HCT116 (cell line): Measurements from ENCODE around the gene FOXO6. TPM values are rescaled to one million over a fixed set of nuclear protein-coding genes. Genes with fewer than 3 reads are reported as not detected.

Experiments
- ATAC-seq: fragments of 200-7000 bp; cut with Tn5 transposase; 2 replicates; pipeline ENCODE4 v1.9.1; 2020; ENCODE audit warnings: mild to moderate bottlenecking, moderate library complexity
- BruUV-seq: library from RNA; stranded (reverse); fragments of 400-500 nt; replicated peaks from 2 replicates; lab custom pipeline; 2021; lab: Mats Ljungman, UMichigan
- CTCF ChIA-PET: fragments of 300-600 bp; sonication (Branson Sonifier 250); formaldehyde crosslinking; loops from one replicate; lab custom pipeline; 2021; ENCODE audit warnings: antibody characterized with exemption; lab: Charles Lee
- POLR2A ChIA-PET: fragments of 300-600, 350-600 bp; sonication (Branson Sonifier 250); formaldehyde crosslinking; loops from one replicate; lab custom pipeline; 2021; ENCODE audit warnings: antibody characterized with exemption; lab: Charles Lee
- RAD21 ChIA-PET, 2 experiments: fragments of 300-600 bp; sonication (Branson Sonifier 250); formaldehyde crosslinking; loops; one replicate each; lab custom pipeline; 2023; ENCODE audit warnings: low total read pairs in 2 of 2; ENCODE audit not compliant: uncharacterized antibody in 2 of 2, unreplicated experiment in 2 of 2, low non-redundant PET in 1 of 2; lab: Charles Lee
- DNase-seq: peaks from one replicate; pipeline ENCODE4 v3.0.0-alpha.2; 2010; ENCODE audit warnings: low read depth, low spot score
- H2AFZ ChIP-seq: fragments of 200-600 bp; shearing (Covaris generic), sonication (generic); 2 replicates; pipeline ENCODE4 v1.6.1; 2017; ENCODE audit warnings: low read depth, mixed run types, mixed read lengths, antibody characterized with exemption, low read length; ENCODE audit not compliant: poor library complexity, severe bottlenecking
- H3K27ac ChIP-seq: 2 replicates; pipeline ENCODE4 v1.5.1; 2012; ENCODE audit warnings: low read depth, low read length
- H3K27me3 ChIP-seq: fragments of 200-600 bp; sonication (generic); 2 replicates; pipeline ENCODE4 v1.6.1; 2016; ENCODE audit warnings: mixed run types, low read length, mixed read lengths; ENCODE audit not compliant: insufficient read depth
- H3K36me3 ChIP-seq, 2 experiments: fragments of 200-500 bp in 1 of 2; fragments of 200-600 bp in 1 of 2; sonication (Bioruptor generic) in 1 of 2; sonication (generic) in 1 of 2; 2 replicates each; pipeline versions ENCODE4 v1.5.1 to v1.6.1; 2014 to 2016; ENCODE audit warnings: low read length in 2 of 2, inconsistent platforms in 1 of 2, mixed read lengths in 1 of 2, mixed run types in 1 of 2; ENCODE audit not compliant: insufficient read depth in 2 of 2, control insufficient read depth in 1 of 2
- H3K4me1 ChIP-seq, 2 experiments: fragments of 200-600 bp in 1 of 2; sonication (generic) in 1 of 2; 2 replicates each; pipeline versions ENCODE4 v1.5.1 to v1.6.1; 2012 to 2017; ENCODE audit warnings: low read length in 2 of 2, inconsistent platforms in 1 of 2, mild to moderate bottlenecking in 1 of 2, mixed read lengths in 1 of 2, mixed run types in 1 of 2, moderate library complexity in 1 of 2; ENCODE audit not compliant: insufficient read depth in 2 of 2, control insufficient read depth in 1 of 2
- H3K4me2 ChIP-seq: fragments of 200-600 bp; sonication (generic); 2 replicates; pipeline ENCODE4 v1.6.1; 2017; ENCODE audit warnings: mixed run types, low read length, mixed read lengths
- H3K4me3 ChIP-seq, 2 experiments: fragments of 200-600 bp in 1 of 2; sonication (generic) in 1 of 2; replicated peaks in 1 of 2; 2 replicates each; pipeline ENCODE4 v1.5.1; 2011 to 2016; ENCODE audit warnings: low read length in 2 of 2, control low read depth in 1 of 2, low read depth in 1 of 2, mild to moderate bottlenecking in 1 of 2, mixed read lengths in 1 of 2, mixed run types in 1 of 2
- H3K79me2 ChIP-seq: fragments of 200-600 bp; sonication (generic); 2 replicates; pipeline ENCODE4 v1.6.1; 2017; ENCODE audit warnings: mild to moderate bottlenecking, mixed run types, low read length, moderate library complexity, mixed read lengths; ENCODE audit not compliant: insufficient read depth
- H3K9ac ChIP-seq: fragments of 200-600 bp; sonication (generic); 2 replicates; pipeline ENCODE4 v1.6.1; 2016; ENCODE audit warnings: low read length, mixed read lengths
- H3K9me2 ChIP-seq: fragments of 200-600 bp; sonication (generic), shearing (Covaris generic); 2 replicates; pipeline ENCODE4 v1.6.1; 2017; ENCODE audit warnings: mixed run types, mild to moderate bottlenecking, moderate library complexity; ENCODE audit not compliant: insufficient read depth
- H3K9me3 ChIP-seq, 2 experiments: fragments of 200-500 bp in 1 of 2; fragments of 200-600 bp in 1 of 2; sonication (Bioruptor generic) in 1 of 2; sonication (generic) in 1 of 2; 2 replicates each; pipeline ENCODE4 v1.6.1; 2014 to 2017; ENCODE audit warnings: low read length in 2 of 2, mixed read lengths in 2 of 2, inconsistent platforms in 1 of 2, low read depth in 1 of 2, mild to moderate bottlenecking in 1 of 2, mixed run types in 1 of 2, moderate library complexity in 1 of 2; ENCODE audit not compliant: control insufficient read depth in 1 of 2, insufficient read depth in 1 of 2
- H4K20me1 ChIP-seq: fragments of 200-600 bp; sonication (generic), shearing (Covaris generic); 2 replicates; pipeline ENCODE4 v1.6.1; 2017; ENCODE audit warnings: mixed run types, mild to moderate bottlenecking, moderate library complexity; ENCODE audit not compliant: insufficient read depth
- CBX3 ChIP-seq: IDR thresholded peaks from 2 replicates; pipeline ENCODE4 v1.6.1; 2012; ENCODE audit warnings: low read depth
- CTCF ChIP-seq, 3 experiments: fragments of 200-600 bp in 1 of 3; sonication (generic) in 1 of 3; IDR thresholded peaks in 2 of 3; conservative IDR thresholded peaks in 1 of 3; 2 replicates each; pipeline ENCODE4 v1.5.1; 2012 to 2017; ENCODE audit warnings: low read depth in 2 of 3, low read length in 2 of 3, antibody characterized with exemption in 1 of 3, borderline replicate concordance in 1 of 3, control low read depth in 1 of 3, mild to moderate bottlenecking in 1 of 3, mixed read lengths in 1 of 3, mixed run types in 1 of 3, moderate library complexity in 1 of 3; ENCODE audit not compliant: insufficient read depth in 1 of 3
- EGR1 ChIP-seq: IDR thresholded peaks from 2 replicates; pipeline ENCODE4 v1.6.1; 2012; ENCODE audit warnings: low read depth
- ELF1 ChIP-seq: IDR thresholded peaks from 2 replicates; pipeline ENCODE4 v1.6.1; 2012; ENCODE audit warnings: low read depth, borderline replicate concordance
- POLR2A ChIP-seq: IDR thresholded peaks from 2 replicates; pipeline ENCODE4 v1.7.0; 2011; ENCODE audit warnings: borderline replicate concordance; ENCODE audit not compliant: insufficient read depth, insufficient read length; ENCODE audit errors: extremely low read depth
- POLR2AphosphoS5 ChIP-seq: IDR thresholded peaks from 2 replicates; pipeline ENCODE4 v1.6.1; 2011; ENCODE audit warnings: mild to moderate bottlenecking, low read depth, low read length, moderate library complexity
- RAD21 ChIP-seq: IDR thresholded peaks from 2 replicates; pipeline ENCODE4 v1.6.1; 2012; ENCODE audit warnings: low read depth, mild to moderate bottlenecking
- intact Hi-C: fragments of 100-400 bp; cut with micrococcal nuclease; formaldehyde crosslinking; loops from 2 replicates; pipeline ENCODE4 v1.10.0; 2022
- total RNA-seq: library from RNA; stranded (reverse); gene quantifications from one replicate; pipeline ENCODE4 v1.2.1, GENCODE V29; 2021; ENCODE audit not compliant: unreplicated experiment
- TF ChIP-seq, protein P1 (sequence below): IDR thresholded peaks from 2 replicates; pipeline ENCODE4 v1.6.1; 2012; ENCODE audit warnings: low read depth

FOXO6 gene
- total RNA-seq, 1 experiment from 2014 or later: 7.0 TPM

DNA sequence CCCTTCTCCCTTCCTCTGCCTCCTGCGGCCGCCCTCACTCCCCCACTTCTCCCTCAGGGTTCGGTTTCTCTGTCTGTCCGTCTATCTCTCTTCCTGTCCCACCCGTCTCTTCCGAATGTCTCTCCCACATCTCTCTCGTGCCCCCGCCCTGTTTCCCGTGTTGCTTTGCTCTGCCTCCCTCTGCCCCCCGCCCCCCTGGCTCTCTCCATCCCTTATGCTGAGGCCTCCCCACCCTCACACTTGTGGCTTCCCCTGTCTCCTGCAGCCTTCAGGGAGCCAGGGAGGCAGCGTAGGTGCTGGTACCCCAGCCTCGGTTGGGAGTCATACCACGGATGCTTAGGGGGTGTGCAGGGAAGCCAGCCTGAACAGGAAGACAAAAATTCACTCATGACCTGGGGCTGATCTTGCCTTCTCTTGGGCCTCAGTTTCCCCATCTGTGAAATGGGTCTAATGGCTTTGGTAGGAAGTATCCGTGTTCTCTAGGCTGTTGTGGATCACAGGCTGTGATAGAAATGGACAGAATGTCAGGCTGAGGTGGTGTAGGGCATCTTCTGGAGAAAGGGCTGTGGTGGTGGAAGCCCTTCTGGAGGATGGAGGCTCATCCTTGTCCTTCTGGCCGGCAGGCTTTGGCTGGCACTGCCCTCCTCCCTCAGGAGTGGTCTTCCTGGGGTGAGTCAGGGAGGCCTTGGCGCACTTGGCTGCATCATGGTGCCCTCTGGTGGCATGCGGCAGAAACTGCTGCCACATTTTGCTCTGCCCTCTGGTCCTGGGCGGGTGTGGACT lies 55.5 kb downstream of the FOXO6 start:
- TF ChIP-seq RAD21: peak; percentile 99
- peak; percentile 91 to 94 (median 91) for TF ChIP-seq CTCF (IDR thresholded peaks at IDR 0.05 in 2 of 3, conservative IDR thresholded peaks at IDR 0.05 in 1 of 3; ENCODE audit: borderline replicate concordance in 1 of 3, insufficient read depth in 1 of 3, low read depth in 2 of 3, low read length in 2 of 3)
- no peak for TF ChIP-seq EGR1
- H3K9me2 ChIP-seq: no peaks in the 10 kb centered on the region
- ATAC-seq: peak; percentile 77
- no peak overlapping the region for H3K4me2 ChIP-seq
- ChIA-PET CTCF (interaction anchor here (0.9 to 4.5 kb wide), 8 partner anchors 55 to 134 kb away, joined by 4 to 53 read pairs (median 12); partner anchors contain the start of gene FOXO6), RAD21 (interaction anchor here (0.7 to 2.4 kb wide), 5 partner anchors 57 to 134 kb away, joined by 3 to 10 read pairs (median 4); no protein-coding TSS in a partner anchor), POLR2A (no interaction called here)
- H3K36me3 ChIP-seq: no peaks in the 10 kb centered on the region
- peaks cover 18 to 39% of the 10 kb centered on the region in 2 experiments; a peak in 3 of 4 replicates for H3K4me1 ChIP-seq
- H3K9me3 ChIP-seq: no peaks in the 10 kb centered on the region
- no peak overlapping the region for H3K4me3 ChIP-seq
- H2AFZ ChIP-seq: no peak overlapping the region
- H4K20me1 ChIP-seq: no peaks in the 10 kb centered on the region
- intact Hi-C loops: loop anchor here (1.0 to 2.0 kb wide), 4 partner anchors 56 to 148 kb away; partner anchors contain the start of gene FOXO6
- BruUV-seq: no TSS peak
- no peak overlapping the region for H3K27ac ChIP-seq
- no peaks in the 10 kb centered on the region for H3K27me3 ChIP-seq
- no peak overlapping the region for H3K9ac ChIP-seq
- DNase-seq: peak; percentile 67
- no peaks in the 10 kb centered on the region for H3K79me2 ChIP-seq

- ChIA-PET RAD21 (interaction anchor here (1.2 to 2.4 kb wide), 4 partner anchors 58 to 135 kb away, joined by 3 to 10 read pairs (median 8); no protein-coding TSS in a partner anchor), CTCF (interaction anchor here (0.9 to 4.5 kb wide), 8 partner anchors 35 to 134 kb away, joined by 3 to 53 read pairs (median 10); partner anchors contain the start of gene FOXO6), POLR2A (interaction anchor here (1.0 kb wide), 1 partner anchor 17 kb away, joined by 3 read pairs; no protein-coding TSS in a partner anchor)
- no peak overlapping the region for H3K4me3 ChIP-seq
- H3K9me3 ChIP-seq: no peaks in the 10 kb centered on the region
- DNase-seq (no peak), ATAC-seq (no peak)
- BruUV-seq: no TSS peak
- H3K27me3 ChIP-seq: no peaks in the 10 kb centered on the region
- no peaks in the 10 kb centered on the region for H3K9me2 ChIP-seq
- no peaks in the 10 kb centered on the region for H4K20me1 ChIP-seq
- TF ChIP-seq, protein P1, sequence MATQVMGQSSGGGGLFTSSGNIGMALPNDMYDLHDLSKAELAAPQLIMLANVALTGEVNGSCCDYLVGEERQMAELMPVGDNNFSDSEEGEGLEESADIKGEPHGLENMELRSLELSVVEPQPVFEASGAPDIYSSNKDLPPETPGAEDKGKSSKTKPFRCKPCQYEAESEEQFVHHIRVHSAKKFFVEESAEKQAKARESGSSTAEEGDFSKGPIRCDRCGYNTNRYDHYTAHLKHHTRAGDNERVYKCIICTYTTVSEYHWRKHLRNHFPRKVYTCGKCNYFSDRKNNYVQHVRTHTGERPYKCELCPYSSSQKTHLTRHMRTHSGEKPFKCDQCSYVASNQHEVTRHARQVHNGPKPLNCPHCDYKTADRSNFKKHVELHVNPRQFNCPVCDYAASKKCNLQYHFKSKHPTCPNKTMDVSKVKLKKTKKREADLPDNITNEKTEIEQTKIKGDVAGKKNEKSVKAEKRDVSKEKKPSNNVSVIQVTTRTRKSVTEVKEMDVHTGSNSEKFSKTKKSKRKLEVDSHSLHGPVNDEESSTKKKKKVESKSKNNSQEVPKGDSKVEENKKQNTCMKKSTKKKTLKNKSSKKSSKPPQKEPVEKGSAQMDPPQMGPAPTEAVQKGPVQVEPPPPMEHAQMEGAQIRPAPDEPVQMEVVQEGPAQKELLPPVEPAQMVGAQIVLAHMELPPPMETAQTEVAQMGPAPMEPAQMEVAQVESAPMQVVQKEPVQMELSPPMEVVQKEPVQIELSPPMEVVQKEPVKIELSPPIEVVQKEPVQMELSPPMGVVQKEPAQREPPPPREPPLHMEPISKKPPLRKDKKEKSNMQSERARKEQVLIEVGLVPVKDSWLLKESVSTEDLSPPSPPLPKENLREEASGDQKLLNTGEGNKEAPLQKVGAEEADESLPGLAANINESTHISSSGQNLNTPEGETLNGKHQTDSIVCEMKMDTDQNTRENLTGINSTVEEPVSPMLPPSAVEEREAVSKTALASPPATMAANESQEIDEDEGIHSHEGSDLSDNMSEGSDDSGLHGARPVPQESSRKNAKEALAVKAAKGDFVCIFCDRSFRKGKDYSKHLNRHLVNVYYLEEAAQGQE: no peak
- TF ChIP-seq POLR2A: no peak
- no peak for TF ChIP-seq ELF1
- TF ChIP-seq CTCF (IDR thresholded peaks at IDR 0.05 in 2 of 3, conservative IDR thresholded peaks at IDR 0.05 in 1 of 3; ENCODE audit: borderline replicate concordance in 1 of 3, insufficient read depth in 1 of 3, low read depth in 2 of 3, low read length in 2 of 3): no peak
- 0 out of 2 replicates have a peak, but pooled peaks have one; percentile 30 for TF ChIP-seq CBX3
- no peak for TF ChIP-seq POLR2AphosphoS5
- H3K4me1 ChIP-seq: peaks cover 18 to 39% of the 10 kb centered on the region in 2 experiments; a peak in 3 of 4 replicates
- no peak overlapping the region for H3K9ac ChIP-seq
- H3K36me3 ChIP-seq: no peaks in the 10 kb centered on the region
- H2AFZ ChIP-seq: no peak overlapping the region
- intact Hi-C loops: loop anchor here (1.0 to 2.0 kb wide), 4 partner anchors 57 to 149 kb away; partner anchors contain the start of gene FOXO6
- 0 out of 2 replicates have a peak overlapping the region, but pooled peaks have one; percentile 58 for H3K4me2 ChIP-seq
- H3K79me2 ChIP-seq: no peaks in the 10 kb centered on the region
- no peak overlapping the region for H3K27ac ChIP-seq
Measured at GRCh38 chr1:41417335-41417682, 56.1 kb downstream of the FOXO6 start.
